Lower lobe of right lung (tissue), 2 donors: ENCODE results near the gene APOO. TPM values are rescaled to one million over a fixed set of nuclear protein-coding genes. Genes with fewer than 3 reads are reported as not detected.

Source experiments
- ATAC-seq, 2 donors: fragments of 200-7000 bp; cut with Tn5 transposase; one replicate each; pipeline ENCODE4 v1.9.1; 2020 to 2022; ENCODE audit warnings: mild to moderate bottlenecking in 2 of 2, moderate library complexity in 2 of 2
- DNase-seq: peaks from one replicate; pipeline ENCODE4 v3.0.0-alpha.2; 2020
- H3K27ac ChIP-seq: fragments of 200-600 bp; one replicate; pipeline ENCODE4 v1.8.0; 2022
- H3K27me3 ChIP-seq: fragments of 200-600 bp; one replicate; pipeline ENCODE4 v1.8.0; 2022; ENCODE audit warnings: low read depth
- H3K36me3 ChIP-seq: fragments of 200-600 bp; one replicate; pipeline ENCODE4 v1.8.0; 2022; ENCODE audit warnings: mild to moderate bottlenecking
- H3K4me1 ChIP-seq: fragments of 200-600 bp; one replicate; pipeline ENCODE4 v1.8.0; 2022
- H3K4me3 ChIP-seq: fragments of 200-600 bp; one replicate; pipeline ENCODE4 v1.8.0; 2022; ENCODE audit warnings: mild to moderate bottlenecking
- H3K9me3 ChIP-seq: fragments of 200-600 bp; one replicate; pipeline ENCODE4 v1.8.0; 2022
- intact Hi-C: fragments of 100-400 bp; cut with DNase I; formaldehyde crosslinking; loops from one replicate; pipeline ENCODE4 v1.11.0; 2022
- total RNA-seq: library from RNA; stranded (reverse); fragmentation: NEBNext Ultra II Directional; extraction: Animal tissue kit (Norgen Biotek cat#: 25700); gene quantifications from one replicate; pipeline ENCODE4 v1.2.1, GENCODE V29; 2021
- TF ChIP-seq, protein P1 (sequence below): fragments of 200-600 bp; IDR thresholded peaks from one replicate; pipeline ENCODE4 v1.8.0; 2022; ENCODE audit warnings: antibody characterized with exemption, mild to moderate bottlenecking
- donor health status: DM: no; HTN: yes; CAD: no; lungs with severe emphysema.

APOO gene
- total RNA-seq, 1 donor from 2014 or later: 15.9 TPM

DNA sequence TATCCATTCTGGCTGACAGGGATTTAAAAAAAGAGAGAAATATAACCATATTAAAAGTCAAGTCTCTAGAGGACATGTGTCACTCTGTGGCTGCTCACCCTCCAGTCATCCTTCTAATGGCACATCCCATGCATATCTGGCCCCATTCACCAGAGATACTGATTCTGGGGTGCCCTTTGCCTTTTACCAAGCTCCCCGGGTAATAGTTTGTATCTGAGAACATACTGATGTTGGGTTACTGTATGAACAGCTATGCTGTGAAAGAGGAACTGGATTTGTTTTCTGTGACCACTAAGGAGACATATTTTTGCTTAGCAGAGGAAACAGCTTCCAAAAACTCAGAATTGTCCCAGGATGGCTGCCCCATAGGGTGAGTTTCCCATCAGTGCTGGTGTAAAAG lies 68.8 kb downstream of the APOO start:
- Histone ChIP-seq H3K9me3 (no peaks in the 10 kb centered on the region), H3K36me3 (no peaks in the 10 kb centered on the region), H3K27me3 (no peaks in the 10 kb centered on the region), H3K27ac (no peak overlapping the region), H3K4me3 (no peak overlapping the region), H3K4me1 (no peaks in the 10 kb centered on the region)
- TF ChIP-seq, protein P1, sequence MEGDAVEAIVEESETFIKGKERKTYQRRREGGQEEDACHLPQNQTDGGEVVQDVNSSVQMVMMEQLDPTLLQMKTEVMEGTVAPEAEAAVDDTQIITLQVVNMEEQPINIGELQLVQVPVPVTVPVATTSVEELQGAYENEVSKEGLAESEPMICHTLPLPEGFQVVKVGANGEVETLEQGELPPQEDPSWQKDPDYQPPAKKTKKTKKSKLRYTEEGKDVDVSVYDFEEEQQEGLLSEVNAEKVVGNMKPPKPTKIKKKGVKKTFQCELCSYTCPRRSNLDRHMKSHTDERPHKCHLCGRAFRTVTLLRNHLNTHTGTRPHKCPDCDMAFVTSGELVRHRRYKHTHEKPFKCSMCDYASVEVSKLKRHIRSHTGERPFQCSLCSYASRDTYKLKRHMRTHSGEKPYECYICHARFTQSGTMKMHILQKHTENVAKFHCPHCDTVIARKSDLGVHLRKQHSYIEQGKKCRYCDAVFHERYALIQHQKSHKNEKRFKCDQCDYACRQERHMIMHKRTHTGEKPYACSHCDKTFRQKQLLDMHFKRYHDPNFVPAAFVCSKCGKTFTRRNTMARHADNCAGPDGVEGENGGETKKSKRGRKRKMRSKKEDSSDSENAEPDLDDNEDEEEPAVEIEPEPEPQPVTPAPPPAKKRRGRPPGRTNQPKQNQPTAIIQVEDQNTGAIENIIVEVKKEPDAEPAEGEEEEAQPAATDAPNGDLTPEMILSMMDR: no peak
- DNase-seq (no peak), ATAC-seq (no peak)
- intact Hi-C loops: no loop called here

DNA sequence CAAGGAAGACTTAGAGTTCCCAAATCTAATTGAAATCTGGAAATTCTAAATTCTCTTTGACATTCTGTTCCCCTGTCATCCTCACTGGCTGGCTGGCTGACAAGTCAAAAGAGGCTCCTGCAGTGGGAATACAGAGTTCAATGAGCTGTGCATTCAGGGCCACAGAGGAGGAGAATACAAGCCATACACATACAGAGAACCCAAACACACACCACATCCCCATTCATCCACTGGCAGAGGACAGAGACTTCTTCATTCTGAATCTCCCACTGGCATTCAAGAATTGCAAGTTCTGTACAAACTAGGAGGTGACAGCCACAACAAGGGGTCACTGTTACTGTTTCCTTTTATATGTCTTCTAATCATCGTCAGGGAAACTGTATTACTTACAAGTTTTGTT lies 75.0 kb downstream of the APOO start:
- intact Hi-C loops: no loop called here
- H3K4me1 ChIP-seq: no peaks in the 10 kb centered on the region
- no peaks in the 10 kb centered on the region for H3K9me3 ChIP-seq
- no peak overlapping the region for H3K27ac ChIP-seq
- H3K4me3 ChIP-seq: no peak overlapping the region
- DNase-seq (no peak), ATAC-seq (no peak)
- TF ChIP-seq, protein P1: no peak
- no peaks in the 10 kb centered on the region for H3K27me3 ChIP-seq
- H3K36me3 ChIP-seq: no peaks in the 10 kb centered on the region

DNA sequence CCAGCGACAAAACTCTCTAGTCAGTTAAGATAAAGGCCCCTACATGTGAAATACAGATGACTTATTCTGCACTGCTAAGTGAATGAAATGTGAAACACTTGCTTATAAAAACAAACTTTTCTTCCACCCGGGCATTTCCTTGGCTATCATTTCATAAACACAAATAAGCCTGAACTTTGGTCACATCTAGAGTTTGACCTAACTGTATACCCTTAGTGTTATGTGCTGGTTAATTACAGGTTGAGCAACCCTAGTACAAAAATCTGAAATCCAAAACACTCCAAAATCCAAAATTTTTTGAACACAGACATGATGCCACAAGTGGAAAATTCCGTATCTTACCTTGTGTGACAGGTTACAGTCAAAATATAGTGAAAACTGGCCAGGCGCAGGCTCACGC lies 78.9 kb downstream of the APOO start:
- H3K27ac ChIP-seq: no peak overlapping the region

DNA sequence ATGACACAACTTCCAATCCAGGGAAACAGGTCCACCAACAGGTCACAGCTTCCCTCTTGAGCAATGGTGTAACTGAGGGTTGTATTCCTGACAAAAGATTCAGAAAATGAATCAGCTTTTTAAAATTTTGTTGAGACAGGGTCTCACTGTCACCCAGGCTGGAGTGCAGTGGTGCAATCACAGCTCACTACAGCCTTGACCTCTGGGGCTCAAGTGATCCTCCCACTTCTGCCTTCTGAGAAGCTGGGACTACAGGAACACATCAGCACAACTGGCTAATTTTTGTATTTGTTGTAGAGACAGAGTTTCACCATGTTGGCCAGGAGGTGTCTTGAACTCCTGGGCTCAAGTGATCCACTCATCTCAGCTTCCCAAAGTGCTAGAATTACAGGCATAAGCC lies 81.1 kb downstream of the APOO start:
- ATAC-seq: peak in 1 of 2 donors; percentile 25
- TF ChIP-seq, protein P1: no peak
- Histone ChIP-seq H3K27ac (no peak overlapping the region), H3K9me3 (no peaks in the 10 kb centered on the region), H3K27me3 (no peaks in the 10 kb centered on the region), H3K4me3 (no peak overlapping the region), H3K4me1 (no peaks in the 10 kb centered on the region), H3K36me3 (no peaks in the 10 kb centered on the region)
- DNase-seq: no peak
- intact Hi-C loops: no loop called here

More for the DNA sequence above, 78.9 kb downstream of the APOO start:
- DNase-seq: no peak
- TF ChIP-seq, protein P1: no peak
- no peak for ATAC-seq
- Histone ChIP-seq H3K9me3 (no peaks in the 10 kb centered on the region), H3K4me3 (no peak overlapping the region), H3K4me1 (no peaks in the 10 kb centered on the region), H3K36me3 (no peaks in the 10 kb centered on the region), H3K27me3 (no peaks in the 10 kb centered on the region)
- intact Hi-C loops: no loop called here

DNA sequence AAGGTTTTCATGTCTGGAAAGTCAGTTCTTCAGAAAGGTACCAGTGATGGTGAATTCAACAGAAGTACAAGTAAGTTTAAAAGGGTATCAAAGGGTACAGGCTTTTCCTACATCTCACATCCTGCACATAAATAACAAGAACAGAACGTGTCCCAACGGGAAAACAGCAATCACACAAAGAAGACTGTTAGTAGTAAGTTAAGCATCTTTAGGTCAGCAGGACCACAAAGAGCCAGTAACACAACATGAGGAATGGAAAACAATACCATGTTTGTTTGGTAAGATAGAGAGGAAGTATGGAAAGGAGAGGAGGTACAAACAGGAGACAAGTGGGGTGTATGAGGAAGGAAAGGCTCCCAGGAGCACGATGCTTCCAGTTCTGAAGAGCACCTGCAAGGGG lies 81.5 kb downstream of the APOO start:
- no peak for ATAC-seq
- Histone ChIP-seq H3K4me1 (no peaks in the 10 kb centered on the region), H3K4me3 (no peak overlapping the region), H3K27ac (no peak overlapping the region), H3K36me3 (no peaks in the 10 kb centered on the region), H3K27me3 (no peaks in the 10 kb centered on the region), H3K9me3 (no peaks in the 10 kb centered on the region)
- intact Hi-C loops: no loop called here
- TF ChIP-seq, protein P1: no peak
- DNase-seq: no peak

DNA sequence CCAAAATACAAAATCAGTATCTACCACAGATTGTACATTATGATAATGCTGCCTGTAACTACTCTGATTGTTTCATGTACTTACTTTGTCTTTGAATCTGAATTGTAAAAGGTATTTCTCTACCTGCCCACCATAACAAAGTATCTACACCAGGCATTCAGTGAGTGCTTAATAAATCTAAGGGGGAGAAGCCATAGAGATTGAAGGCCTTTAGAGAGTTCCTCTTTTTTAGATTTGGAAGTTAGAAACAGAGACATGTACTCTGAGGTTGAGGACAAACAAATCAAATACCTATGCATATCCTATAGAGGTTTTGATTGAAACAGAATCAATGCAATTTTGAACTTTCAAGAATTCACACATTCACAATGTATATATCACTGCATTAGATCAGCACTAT lies 82.1 kb downstream of the APOO start:
- no peak for DNase-seq

More for the DNA sequence above, 82.1 kb downstream of the APOO start:
- Histone ChIP-seq H3K27ac (no peak overlapping the region), H3K27me3 (no peaks in the 10 kb centered on the region), H3K4me3 (no peak overlapping the region), H3K9me3 (no peaks in the 10 kb centered on the region), H3K4me1 (no peaks in the 10 kb centered on the region), H3K36me3 (no peaks in the 10 kb centered on the region)
- TF ChIP-seq, protein P1: no peak
- intact Hi-C loops: no loop called here
- ATAC-seq: no peak
